ENCODE data around the gene MUL1.

DNA sequence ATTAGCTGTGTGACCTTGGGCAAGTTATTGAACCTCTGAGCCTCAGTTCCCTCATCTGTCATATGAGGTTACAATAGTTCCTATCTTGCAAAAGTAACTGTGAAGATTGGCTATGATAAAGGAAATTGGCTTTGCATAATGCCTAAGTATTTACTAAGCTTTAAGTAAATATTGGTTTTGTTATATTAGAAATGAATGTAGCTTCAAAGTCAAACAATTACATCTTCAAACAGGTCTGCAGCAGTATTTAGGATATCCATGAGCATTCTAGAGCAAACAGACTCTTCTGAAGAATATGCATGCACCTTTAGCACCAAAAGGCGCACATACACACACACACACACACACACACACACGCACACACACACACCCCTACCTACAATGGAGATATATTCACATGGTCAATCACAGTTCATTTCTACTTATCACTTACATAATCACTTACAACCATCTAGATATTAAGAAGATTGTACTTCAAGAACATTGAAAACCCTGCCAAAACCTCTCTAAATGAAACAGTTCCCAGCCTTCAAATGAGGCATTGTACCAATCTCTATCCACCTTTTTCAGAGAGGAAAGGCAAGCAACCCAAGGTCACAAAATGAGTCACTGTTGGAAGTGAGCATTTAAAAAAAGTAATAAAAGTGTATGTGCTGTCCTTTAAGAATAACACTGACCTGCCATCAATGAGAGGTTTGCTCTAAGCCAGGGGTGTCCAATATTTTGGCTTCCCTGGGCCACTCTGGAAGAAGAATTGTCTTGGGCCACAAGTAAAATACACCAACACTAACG lies 31.0 kb upstream of the MUL1 start:
- no peak for TF ChIP-seq POLR2A (IDR thresholded peaks at IDR 0.05)
- TF ChIP-seq, protein P1, sequence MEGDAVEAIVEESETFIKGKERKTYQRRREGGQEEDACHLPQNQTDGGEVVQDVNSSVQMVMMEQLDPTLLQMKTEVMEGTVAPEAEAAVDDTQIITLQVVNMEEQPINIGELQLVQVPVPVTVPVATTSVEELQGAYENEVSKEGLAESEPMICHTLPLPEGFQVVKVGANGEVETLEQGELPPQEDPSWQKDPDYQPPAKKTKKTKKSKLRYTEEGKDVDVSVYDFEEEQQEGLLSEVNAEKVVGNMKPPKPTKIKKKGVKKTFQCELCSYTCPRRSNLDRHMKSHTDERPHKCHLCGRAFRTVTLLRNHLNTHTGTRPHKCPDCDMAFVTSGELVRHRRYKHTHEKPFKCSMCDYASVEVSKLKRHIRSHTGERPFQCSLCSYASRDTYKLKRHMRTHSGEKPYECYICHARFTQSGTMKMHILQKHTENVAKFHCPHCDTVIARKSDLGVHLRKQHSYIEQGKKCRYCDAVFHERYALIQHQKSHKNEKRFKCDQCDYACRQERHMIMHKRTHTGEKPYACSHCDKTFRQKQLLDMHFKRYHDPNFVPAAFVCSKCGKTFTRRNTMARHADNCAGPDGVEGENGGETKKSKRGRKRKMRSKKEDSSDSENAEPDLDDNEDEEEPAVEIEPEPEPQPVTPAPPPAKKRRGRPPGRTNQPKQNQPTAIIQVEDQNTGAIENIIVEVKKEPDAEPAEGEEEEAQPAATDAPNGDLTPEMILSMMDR (IDR thresholded peaks at IDR 0.05) = no peak

Measured in adrenal gland (tissue), 5 donors.